HG03095 (cell line): Measurements from ENCODE around the gene KRTAP4-2.
"Not testable (repeated sequence)": the region's sequence is repeated elsewhere in the genome, so short reads cannot be mapped to it uniquely, and the experiment has no call there.

ENCODE experiments used
- ATAC-seq: cut with Tn5 transposase; IDR thresholded peaks from one replicate; pipeline ENCODE4 v1.9.1; 2021; ENCODE audit warnings: moderate library complexity; ENCODE audit not compliant: unreplicated experiment

KRTAP4-2 gene

DNA sequence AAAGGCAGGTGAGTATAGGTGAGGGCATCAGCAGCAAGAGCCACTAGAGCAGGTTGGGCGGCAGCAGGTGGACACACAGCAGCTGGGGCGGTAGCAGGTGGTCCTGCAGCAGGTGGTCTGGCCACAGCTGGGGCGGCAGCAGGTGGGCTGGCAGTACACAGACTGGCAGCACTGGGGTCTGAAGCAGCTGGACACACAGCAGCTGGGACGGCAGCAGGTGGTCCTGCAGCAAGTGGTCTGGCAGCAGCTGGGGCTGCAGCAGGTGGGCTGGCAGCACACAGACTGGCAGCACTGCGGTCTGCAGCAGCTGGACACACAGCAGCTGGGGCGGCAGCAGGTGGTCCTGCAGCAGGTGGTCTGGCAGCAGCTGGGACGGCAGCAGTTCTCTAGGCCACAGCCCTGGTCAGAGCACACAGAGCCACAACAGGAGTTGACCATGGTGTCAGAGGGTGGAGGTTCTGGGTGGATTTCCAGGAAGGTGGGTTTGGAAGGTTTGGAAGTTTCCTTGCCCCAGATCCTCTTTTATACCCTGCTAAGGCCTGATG is at the start of gene KRTAP4-2:
Gene KRTAP4-2, minus strand, starts transcription at position 495 of the 545 bp plus-strand sequence. Its CDS starts 57 bp downstream, at position 438.
- no peak for ATAC-seq

DNA sequence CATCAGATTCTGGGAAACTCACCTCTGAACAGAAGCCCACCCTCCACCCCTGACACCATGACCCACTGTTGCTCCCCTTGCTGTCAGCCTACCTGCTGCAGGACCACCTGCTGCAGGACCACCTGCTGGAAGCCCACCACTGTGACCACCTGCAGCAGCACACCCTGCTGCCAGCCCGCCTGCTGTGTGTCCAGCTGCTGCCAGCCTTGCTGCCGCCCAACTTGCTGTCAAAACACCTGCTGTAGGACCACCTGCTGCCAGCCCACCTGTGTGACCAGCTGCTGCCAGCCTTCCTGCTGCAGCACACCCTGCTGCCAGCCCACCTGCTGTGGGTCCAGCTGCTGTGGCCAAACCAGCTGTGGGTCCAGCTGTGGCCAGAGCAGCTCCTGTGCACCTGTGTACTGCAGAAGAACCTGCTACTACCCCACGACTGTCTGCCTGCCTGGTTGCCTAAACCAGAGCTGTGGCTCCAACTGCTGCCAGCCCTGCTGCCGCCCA is 48.6 kb upstream of the KRTAP4-2 start, which contains the start of gene KRTAP9-2:
Gene KRTAP9-2, plus strand, starts transcription at position 51 of the 498 bp plus-strand sequence. Its CDS starts 7 bp downstream, at position 58.
- not testable (repeated sequence) for ATAC-seq

- no peak for ATAC-seq
These were observed 48.0 kb upstream of the KRTAP4-2 start for GRCh38 chr17:41226051-41226450.

DNA sequence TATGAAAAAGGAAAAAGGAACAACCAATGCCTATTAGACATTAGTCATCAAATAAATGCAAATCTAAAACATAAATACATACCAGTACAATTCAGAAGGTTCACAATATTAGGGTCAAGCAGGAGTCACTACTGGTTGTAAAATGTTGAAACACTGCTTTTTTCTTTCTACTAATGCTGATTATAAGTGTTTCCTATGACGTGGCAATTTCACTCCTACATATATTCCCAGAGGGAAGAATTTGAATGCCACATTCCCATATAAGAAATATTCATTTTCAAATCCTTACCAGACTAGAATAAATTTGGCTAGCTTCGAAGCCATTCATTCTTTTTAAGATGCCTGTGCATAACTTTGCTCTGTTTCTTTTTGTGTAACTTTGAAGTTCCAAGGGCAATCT is 45.8 kb upstream of the KRTAP4-2 start:
- no peak for ATAC-seq

DNA sequence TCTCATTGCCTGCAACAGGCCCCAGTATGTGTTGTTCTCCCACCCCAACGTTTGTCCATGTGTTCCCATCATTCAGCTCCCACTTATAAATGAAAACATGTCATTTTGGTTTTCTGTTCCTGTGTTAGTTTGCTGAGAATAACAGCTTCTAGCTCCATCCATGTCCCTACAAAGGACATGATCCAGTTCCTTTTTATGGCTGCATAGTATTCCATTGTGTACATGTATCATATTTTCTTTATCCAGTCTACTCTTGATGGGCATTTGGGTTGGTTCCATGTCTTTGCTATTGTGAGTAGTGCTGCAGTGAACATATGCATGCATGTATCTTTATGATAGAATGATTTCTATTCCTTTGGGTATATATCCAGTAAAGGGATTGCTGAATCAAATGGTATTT is 37.7 kb upstream of the KRTAP4-2 start:
- ATAC-seq: no peak

DNA sequence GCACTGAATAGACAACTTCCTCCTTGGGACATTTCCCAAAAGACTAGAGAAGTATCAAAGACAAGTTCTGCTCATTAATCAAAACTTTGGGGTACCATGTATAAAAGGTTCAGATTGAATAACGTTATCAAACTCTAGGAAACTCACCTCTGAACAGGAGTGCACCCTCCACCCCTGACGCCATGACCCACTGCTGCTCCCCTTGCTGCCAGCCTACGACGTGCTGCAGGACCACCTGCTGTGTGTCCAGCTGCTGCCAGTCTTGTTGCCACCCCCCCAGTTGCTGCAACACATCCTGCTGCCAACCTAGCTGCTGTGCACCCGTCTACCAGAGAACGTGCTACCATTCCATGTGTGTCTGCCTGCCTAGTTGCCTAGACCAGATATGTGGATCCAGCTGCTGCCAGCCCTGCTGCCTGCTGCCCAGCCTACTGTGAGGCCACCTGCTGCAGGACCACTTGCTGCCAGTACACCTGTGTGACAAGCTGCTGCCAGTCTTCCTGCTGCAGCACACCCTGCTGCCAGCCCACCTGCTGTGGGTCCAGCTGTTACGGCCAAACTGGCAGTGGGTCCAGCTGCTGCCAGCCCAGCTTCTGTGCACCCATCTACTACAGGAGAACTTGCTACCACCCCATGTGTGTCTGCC is 34.6 kb upstream of the KRTAP4-2 start:
- no peak for ATAC-seq

DNA sequence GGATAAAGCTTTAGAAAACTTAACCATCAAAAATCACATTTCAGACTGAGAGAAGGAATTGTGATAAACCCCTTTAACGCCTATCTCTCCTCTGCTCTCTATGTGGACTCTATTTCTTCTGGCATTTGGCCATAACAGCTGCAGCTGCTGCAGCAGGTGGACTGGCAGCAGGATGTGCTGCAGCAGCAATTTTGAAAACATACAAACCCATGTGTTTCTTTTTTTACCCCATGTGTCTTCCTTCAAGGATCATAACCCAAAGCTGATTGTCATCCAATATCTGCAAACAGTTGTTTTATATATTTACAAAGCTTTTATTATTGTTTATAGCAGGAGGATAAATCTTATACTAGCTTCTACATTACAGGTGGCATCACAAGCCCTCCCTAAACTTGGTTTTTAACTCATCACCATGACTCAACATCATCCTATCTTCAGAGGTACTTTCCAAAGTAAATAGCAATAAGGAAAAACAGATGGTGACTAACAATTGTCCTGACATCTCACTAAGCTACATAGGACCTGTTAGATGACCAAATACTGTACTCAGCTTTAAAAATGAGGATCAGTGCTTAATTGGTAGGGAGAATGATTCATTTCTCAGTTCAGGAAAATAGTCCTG is 33.9 kb upstream of the KRTAP4-2 start:
- ATAC-seq: no peak

- ATAC-seq: no peak
These were observed 21.5 kb upstream of the KRTAP4-2 start for GRCh38 chr17:41199421-41200078.

DNA sequence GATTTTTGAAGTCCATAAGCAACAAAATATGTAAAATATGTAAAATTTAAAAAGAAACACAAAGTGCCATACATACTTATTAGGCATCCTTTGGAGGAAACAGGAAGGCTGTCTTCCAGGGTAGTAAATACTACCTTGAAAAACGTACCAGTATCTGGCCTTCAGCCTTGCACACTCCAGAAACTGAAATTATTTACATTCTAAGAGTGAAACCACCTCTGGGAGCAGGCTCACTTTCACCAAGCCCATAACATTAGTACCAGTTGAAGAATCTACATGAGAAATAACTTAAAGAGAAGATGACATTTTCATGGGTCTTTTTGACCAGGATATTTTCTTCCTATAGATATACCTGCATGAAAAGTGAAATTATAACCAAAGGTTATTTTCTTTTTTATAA is 18.0 kb upstream of the KRTAP4-2 start:
- ATAC-seq: no peak

- ATAC-seq: no peak
These were observed 12.3 kb upstream of the KRTAP4-2 start for GRCh38 chr17:41190328-41190727.

DNA sequence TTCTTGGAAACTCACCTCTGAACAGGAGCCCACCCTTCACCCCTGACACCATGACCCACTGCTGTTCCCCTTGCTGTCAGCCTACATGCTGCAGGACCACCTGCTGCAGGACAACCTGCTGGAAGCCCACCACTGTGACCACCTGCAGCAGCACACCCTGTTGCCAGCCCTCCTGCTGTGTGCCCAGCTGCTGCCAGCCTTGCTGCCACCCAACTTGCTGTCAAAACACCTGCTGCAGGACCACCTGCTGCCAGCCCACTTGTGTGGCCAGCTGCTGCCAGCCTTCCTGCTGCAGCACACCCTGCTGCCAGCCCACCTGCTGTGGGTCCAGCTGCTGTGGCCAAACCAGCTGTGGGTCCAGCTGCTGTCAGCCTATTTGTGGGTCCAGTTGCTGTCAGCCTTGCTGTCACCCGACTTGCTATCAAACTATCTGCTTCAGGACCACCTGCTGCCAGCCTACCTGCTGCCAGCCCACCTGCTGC is 11.9 kb upstream of the KRTAP4-2 start, which contains the start of gene KRTAP9-1:
Gene KRTAP9-1, plus strand, starts transcription at position 51 of the 482 bp plus-strand sequence. Its CDS starts 0 bp downstream, at position 51.
- not testable (repeated sequence) for ATAC-seq

DNA sequence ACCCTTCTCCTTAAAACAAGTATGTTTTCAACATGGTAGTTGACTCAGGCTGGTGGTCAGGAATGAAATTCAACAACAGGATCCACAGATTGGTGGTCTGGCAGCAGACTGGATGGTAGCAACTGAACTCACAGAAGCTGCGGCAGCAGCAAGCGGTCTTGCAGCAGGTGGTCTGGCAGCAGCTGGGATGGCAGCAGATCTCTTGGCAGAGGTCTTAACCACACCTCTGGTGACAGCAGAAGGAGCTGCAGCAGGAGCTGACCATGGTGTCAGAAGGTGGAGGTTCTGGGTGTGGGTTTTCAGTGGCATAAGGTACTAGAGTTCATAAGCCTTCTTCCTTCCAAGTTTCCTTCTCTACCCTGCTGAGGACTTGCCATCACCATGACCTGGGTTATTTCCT is 8.9 kb upstream of the KRTAP4-2 start:
- ATAC-seq: no peak

GRCh38 chr17:41185001-41185400 is 7.0 kb upstream of the KRTAP4-2 start:
- no peak for ATAC-seq

DNA sequence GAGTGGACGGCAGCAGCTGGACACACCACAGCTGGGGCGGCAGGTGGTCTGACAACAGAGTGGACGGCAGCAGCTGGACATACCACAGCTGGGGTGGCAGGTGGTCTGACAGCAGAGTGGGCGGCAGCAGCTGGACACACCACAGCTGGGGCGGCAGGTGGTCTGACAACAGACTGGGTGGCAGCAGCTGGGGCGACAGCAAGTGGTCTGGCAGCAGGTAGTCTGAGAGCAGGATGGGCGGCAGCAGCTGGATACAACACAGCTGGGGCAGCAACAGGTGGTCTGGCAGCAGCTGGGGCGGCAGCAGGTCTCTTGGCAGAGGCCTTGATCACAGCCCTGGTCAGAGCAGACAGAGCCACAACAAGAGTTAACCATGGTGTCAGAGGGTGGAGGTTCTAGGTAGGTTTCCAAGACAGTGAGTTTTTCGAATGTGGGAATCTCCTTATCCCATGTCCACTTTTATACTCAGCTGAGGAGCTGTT is 6.5 kb upstream of the KRTAP4-2 start, which contains the start of gene KRTAP4-1:
Gene KRTAP4-1, minus strand, starts transcription at position 432 of the 482 bp plus-strand sequence. Its CDS starts 57 bp downstream, at position 375.
- ATAC-seq: no peak

DNA sequence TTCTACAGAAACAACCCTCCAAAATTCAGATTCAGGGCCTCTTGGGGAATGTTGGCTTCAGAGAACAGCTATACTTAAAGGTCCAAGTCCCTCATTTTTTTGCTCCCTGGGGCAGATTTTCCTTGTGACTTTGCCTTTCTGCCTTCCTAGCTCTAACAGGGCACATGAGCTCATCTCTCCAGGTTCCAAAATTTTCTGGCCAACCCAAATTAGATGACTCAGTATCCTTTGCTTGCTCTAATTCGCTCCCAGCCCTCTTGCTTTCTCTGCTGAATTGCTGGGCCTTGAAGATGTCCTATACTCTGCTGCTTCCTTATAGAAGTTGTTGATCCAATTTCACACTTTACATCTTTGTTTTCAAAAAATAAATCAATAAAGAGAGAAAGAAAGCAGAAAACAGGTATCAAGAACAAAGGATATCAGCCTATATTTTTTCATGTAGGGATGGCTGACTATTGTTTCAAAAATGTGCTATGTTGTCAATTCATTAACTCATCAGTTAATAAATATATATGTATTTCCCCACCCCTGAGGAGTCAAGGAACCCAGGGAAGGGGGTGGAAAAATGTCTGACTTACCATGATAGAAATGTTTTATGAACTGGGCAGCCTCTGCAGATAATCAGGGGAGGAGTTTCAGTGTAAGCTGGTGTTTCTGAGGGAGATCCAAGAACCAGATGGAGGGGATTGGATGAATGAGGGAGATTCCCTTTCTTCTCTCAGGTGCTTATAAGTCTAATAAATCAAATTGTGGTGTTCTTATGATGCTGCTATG is 1.0 kb upstream of the KRTAP4-2 start:
- ATAC-seq: no peak

DNA sequence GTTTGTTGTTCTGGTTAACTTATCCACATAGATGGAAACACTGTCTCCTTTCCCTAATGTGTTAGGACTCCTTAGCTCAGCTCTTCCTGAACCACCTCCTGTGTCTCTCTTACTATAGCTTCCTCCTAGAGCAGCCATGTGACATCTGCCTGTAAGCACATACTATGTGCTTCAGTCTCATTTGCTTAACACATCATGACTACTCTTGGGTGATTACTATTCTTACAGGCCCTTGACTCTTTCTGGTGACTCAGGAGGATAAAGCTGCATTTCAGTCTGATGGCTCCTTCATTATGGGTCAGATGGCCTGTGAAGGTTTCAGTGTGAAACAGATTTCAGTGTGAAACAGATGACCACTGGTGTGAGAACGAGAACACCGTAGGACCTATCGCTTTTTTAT is 320 bp upstream of the KRTAP4-2 start:
- ATAC-seq: no peak

DNA sequence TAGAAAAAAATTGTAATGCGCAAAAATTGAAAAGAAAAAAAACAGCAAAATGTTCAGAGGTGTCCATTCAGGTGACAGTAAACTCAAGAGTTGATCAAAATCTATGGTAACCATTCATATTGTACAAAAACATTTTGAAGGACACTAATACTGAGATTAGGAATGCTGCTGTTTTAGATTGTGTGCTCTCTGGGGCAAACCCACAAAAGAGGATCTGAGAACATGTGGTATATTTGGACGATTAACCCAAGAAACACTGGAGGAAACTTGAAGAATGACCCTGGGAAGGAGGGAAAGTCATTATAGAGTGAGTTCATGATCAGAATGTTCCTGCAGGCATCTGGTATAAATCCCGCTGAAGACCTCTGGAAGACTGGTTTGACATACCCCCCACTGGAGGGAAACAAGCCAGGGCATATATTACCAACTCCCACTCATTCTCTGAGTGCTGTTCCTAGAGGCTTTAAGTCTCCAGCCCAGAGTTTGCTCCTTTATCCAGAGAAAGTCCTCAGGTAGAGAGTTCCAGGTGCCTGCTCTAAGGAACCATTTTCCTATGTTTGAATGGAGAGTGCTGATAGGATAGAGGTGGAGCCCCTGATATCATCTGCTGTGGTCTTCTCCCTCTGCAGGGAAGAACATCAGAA is 1.2 kb downstream of the KRTAP4-2 start:
- no peak for ATAC-seq

GRCh38 chr17:41171886-41172285 is 6.1 kb downstream of the KRTAP4-2 start:
- ATAC-seq: no peak

DNA sequence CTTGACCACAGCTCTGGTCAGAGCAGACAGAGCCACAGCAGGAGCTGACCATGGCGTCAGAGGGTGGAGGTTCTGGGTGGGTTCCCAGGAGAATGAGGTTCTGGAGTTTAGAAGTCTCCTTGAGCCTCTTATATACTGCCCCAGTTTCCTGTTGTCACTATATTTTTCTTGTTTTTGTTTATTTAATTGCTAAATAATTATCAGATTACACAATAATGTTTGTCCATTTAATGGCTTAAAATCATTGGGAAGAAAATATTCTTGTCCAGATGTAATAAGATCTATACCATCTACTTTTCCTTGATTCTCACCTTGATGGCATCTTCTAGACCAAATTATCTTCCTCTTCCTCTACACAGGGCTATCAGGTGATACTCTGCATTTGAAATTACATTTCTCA is 9.9 kb downstream of the KRTAP4-2 start, which contains the start of gene KRTAP4-3:
Gene KRTAP4-3, minus strand, starts transcription at position 101 of the 400 bp plus-strand sequence. Its CDS starts 49 bp downstream, at position 52.
- no peak for ATAC-seq

- no peak for ATAC-seq
These were observed 10.5 kb downstream of the KRTAP4-2 start for GRCh38 chr17:41167561-41167960.
